Muscle layer of duodenum (tissue), 2 donors: ENCODE results near the gene VPS13D.

Experiments
- H3K27ac ChIP-seq: one replicate; pipeline ENCODE4 v1.7.0; 2013; ENCODE audit warnings: mild to moderate bottlenecking, low read length
- H3K27me3 ChIP-seq: one replicate; pipeline ENCODE4 v1.7.0; 2013; ENCODE audit warnings: low read depth, mild to moderate bottlenecking, control low read depth, low read length
- H3K36me3 ChIP-seq, 2 donors: one replicate each; pipeline ENCODE4 v1.7.0; 2013; ENCODE audit warnings: low read length in 2 of 2, control low read depth in 1 of 2, mild to moderate bottlenecking in 1 of 2; ENCODE audit not compliant: insufficient read depth in 2 of 2, control insufficient read depth in 1 of 2
- H3K4me1 ChIP-seq, 2 donors: one replicate each; pipeline ENCODE4 v1.7.0; 2013; ENCODE audit warnings: low read length in 2 of 2, mild to moderate bottlenecking in 2 of 2, control low read depth in 1 of 2, moderate library complexity in 1 of 2; ENCODE audit not compliant: insufficient read depth in 2 of 2, control insufficient read depth in 1 of 2
- H3K4me3 ChIP-seq, 2 donors: one replicate each; pipeline ENCODE4 v1.7.0; 2013; ENCODE audit warnings: low read length in 2 of 2, low read depth in 1 of 2, mild to moderate bottlenecking in 1 of 2
- H3K9me3 ChIP-seq, 2 donors: one replicate each; pipeline ENCODE4 v1.7.0; 2013; ENCODE audit warnings: low read length in 2 of 2, control low read depth in 1 of 2, mild to moderate bottlenecking in 1 of 2; ENCODE audit not compliant: control insufficient read depth in 1 of 2
- donor health status: healthy.

Gene VPS13D

GRCh38 chr1:12540580-12541273, 310.9 kb downstream of the VPS13D start:
- Histone ChIP-seq H3K27me3 (no peaks in the 10 kb centered on the region), H3K4me1 (peaks cover 3 to 16% of the 10 kb centered on the region in 2 donors), H3K27ac (peak overlapping the region; percentile 39), H3K9me3 (peaks cover 0 to 4% of the 10 kb centered on the region in 2 donors), H3K4me3 (peak overlapping the region in 1 of 2 donors; percentile 3), H3K36me3 (no peaks in the 10 kb centered on the region)

- no peaks in the 10 kb centered on the region for H3K27me3 ChIP-seq
- no peaks in the 10 kb centered on the region for H3K9me3 ChIP-seq
- H3K27ac ChIP-seq = peak overlapping the region; percentile 16
- H3K4me1 ChIP-seq = peaks cover 3 to 16% of the 10 kb centered on the region in 2 donors
- no peaks in the 10 kb centered on the region for H3K36me3 ChIP-seq
- no peak overlapping the region for H3K4me3 ChIP-seq
Observed at GRCh38 chr1:12541274-12542137, 311.7 kb downstream of the VPS13D start.

- Histone ChIP-seq H3K4me1 (peaks cover 3 to 16% of the 10 kb centered on the region in 2 donors), H3K9me3 (no peaks in the 10 kb centered on the region), H3K4me3 (no peak overlapping the region), H3K36me3 (no peaks in the 10 kb centered on the region), H3K27me3 (no peaks in the 10 kb centered on the region), H3K27ac (peak overlapping the region; percentile 16)
Observed at GRCh38 chr1:12542138-12542465, 312.3 kb downstream of the VPS13D start.

GRCh38 chr1:12542616-12543592, 313.1 kb downstream of the VPS13D start:
- H3K27ac ChIP-seq = no peak overlapping the region
- no peaks in the 10 kb centered on the region for H3K9me3 ChIP-seq
- H3K36me3 ChIP-seq = no peaks in the 10 kb centered on the region
- H3K27me3 ChIP-seq = no peaks in the 10 kb centered on the region
- H3K4me1 ChIP-seq = peaks cover 3 to 19% of the 10 kb centered on the region in 2 donors
- no peak overlapping the region for H3K4me3 ChIP-seq

GRCh38 chr1:12543740-12544154, 313.9 kb downstream of the VPS13D start:
- H3K27ac ChIP-seq = no peak overlapping the region
- H3K4me3 ChIP-seq = no peak overlapping the region
- H3K36me3 ChIP-seq = no peaks in the 10 kb centered on the region
- H3K4me1 ChIP-seq = peaks cover 3 to 25% of the 10 kb centered on the region in 2 donors
- no peaks in the 10 kb centered on the region for H3K9me3 ChIP-seq
- H3K27me3 ChIP-seq = no peaks in the 10 kb centered on the region

- Histone ChIP-seq H3K9me3 (no peaks in the 10 kb centered on the region), H3K27me3 (no peaks in the 10 kb centered on the region), H3K36me3 (no peaks in the 10 kb centered on the region), H3K27ac (no peak overlapping the region), H3K4me1 (peaks cover 3 to 31% of the 10 kb centered on the region in 2 donors), H3K4me3 (no peak overlapping the region)
Observed at GRCh38 chr1:12544357-12544756, 314.5 kb downstream of the VPS13D start.

- H3K27ac ChIP-seq = no peak overlapping the region
- H3K27me3 ChIP-seq = no peaks in the 10 kb centered on the region
- no peaks in the 10 kb centered on the region for H3K36me3 ChIP-seq
- peaks cover 3 to 31% of the 10 kb centered on the region in 2 donors for H3K4me1 ChIP-seq
- no peaks in the 10 kb centered on the region for H3K9me3 ChIP-seq
- H3K4me3 ChIP-seq = no peak overlapping the region
Observed at GRCh38 chr1:12544992-12545391, 315.2 kb downstream of the VPS13D start.

- H3K36me3 ChIP-seq = no peaks in the 10 kb centered on the region
- H3K4me1 ChIP-seq = peaks cover 0 to 16% of the 10 kb centered on the region in 2 donors
- H3K27ac ChIP-seq = peak overlapping the region; percentile 39
Observed at GRCh38 chr1:12546771-12547585, 317.1 kb downstream of the VPS13D start.

GRCh38 chr1:12547586-12548225, 317.9 kb downstream of the VPS13D start:
- Histone ChIP-seq H3K27ac (no peak overlapping the region), H3K36me3 (no peaks in the 10 kb centered on the region), H3K4me3 (no peak overlapping the region), H3K9me3 (no peaks in the 10 kb centered on the region), H3K4me1 (peaks cover 0 to 16% of the 10 kb centered on the region in 2 donors), H3K27me3 (no peaks in the 10 kb centered on the region)

More at GRCh38 chr1:12546771-12547585, 317.1 kb downstream of the VPS13D start:
- no peaks in the 10 kb centered on the region for H3K27me3 ChIP-seq
- no peaks in the 10 kb centered on the region for H3K9me3 ChIP-seq
- no peak overlapping the region for H3K4me3 ChIP-seq
